ENCODE data around the gene SULT1A1.
"Not testable (repeated sequence)": the region's sequence is repeated elsewhere in the genome, so short reads cannot be mapped to it uniquely, and the experiment has no call there.

DNA sequence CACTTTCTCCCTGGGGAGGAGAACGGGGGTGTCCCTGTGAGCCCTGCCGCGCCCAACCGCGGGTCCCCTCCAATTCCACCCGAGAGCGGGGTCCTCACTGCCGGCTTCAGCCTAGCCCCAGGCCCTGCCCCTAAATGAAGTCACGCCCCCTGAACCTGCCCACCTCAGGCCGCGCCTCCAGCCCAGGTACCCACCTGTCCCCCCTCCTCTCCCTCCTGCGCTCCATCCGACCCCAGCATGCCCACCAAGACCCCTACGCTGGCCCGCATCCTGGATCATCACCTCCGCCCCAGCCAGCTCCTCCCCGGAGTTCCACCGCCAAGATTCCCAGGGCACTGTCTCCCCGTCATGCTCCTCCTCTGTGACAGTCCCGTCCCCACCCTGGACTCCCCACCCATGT, 8.9 kb downstream of the SULT1A1 start:
- TF ChIP-seq, protein P1, sequence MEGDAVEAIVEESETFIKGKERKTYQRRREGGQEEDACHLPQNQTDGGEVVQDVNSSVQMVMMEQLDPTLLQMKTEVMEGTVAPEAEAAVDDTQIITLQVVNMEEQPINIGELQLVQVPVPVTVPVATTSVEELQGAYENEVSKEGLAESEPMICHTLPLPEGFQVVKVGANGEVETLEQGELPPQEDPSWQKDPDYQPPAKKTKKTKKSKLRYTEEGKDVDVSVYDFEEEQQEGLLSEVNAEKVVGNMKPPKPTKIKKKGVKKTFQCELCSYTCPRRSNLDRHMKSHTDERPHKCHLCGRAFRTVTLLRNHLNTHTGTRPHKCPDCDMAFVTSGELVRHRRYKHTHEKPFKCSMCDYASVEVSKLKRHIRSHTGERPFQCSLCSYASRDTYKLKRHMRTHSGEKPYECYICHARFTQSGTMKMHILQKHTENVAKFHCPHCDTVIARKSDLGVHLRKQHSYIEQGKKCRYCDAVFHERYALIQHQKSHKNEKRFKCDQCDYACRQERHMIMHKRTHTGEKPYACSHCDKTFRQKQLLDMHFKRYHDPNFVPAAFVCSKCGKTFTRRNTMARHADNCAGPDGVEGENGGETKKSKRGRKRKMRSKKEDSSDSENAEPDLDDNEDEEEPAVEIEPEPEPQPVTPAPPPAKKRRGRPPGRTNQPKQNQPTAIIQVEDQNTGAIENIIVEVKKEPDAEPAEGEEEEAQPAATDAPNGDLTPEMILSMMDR (IDR thresholded peaks at IDR 0.05; ENCODE audit: low read depth, low read length, poor library complexity, severe bottlenecking) = not testable (repeated sequence)
- TF ChIP-seq EZH2phosphoT487 (IDR thresholded peaks at IDR 0.05; ENCODE audit: borderline replicate concordance, low read length) = not testable (repeated sequence)
